Stimulated activated CD4-positive, alpha-beta T cell treated with anti-CD3 and anti-CD28 coated beads, Interleukin-4, amount 100 ng/mL, for 1 hour (primary cell): ENCODE data around the gene ENPP1.

Experiments used
- DNase-seq: peaks from one replicate; pipeline ENCODE4 v3.0.0-alpha.2; 2020

ENPP1 gene

DNA sequence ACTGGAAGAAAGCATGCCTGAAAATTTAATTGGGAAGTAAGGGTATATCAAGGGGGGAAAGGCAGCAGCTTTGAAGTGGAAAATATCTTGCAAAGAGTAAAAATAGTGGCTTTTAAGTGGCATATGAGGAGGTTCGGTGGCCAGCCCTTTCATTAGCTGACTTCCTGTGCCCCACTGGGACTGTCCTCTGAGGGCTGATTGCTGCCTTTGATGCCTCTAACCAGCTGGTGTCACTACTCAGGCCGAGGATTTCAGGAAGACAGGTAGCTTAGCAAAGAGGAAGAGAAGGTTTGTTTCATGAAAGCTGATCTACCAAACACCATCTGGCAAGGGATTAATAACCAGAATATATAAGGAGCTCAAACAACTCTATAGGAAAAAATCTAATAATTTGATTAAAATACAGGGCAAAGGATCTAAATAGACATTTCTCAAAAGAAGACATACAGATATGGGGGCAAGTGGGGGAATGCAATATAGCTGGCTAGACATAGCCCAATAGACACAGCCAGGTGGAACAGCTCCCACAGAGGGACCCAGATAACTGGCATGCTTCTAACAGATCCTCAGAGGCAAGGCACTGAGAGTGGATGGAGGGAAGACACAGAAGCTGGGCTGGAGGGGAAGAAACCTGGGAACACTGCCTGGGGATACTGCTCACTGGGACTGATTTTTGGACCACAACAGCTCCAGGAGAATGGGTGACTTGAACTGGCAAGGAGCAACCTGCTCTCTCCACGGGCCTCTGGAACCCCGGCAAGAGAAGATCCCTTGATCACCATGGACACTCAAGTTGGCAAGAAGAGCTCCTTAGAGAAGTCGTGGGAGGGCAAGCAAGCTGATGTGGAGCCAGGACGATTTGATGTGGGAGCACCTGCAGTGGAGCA lies 110.2 kb downstream of the ENPP1 start:
- DNase-seq = no peak

DNA sequence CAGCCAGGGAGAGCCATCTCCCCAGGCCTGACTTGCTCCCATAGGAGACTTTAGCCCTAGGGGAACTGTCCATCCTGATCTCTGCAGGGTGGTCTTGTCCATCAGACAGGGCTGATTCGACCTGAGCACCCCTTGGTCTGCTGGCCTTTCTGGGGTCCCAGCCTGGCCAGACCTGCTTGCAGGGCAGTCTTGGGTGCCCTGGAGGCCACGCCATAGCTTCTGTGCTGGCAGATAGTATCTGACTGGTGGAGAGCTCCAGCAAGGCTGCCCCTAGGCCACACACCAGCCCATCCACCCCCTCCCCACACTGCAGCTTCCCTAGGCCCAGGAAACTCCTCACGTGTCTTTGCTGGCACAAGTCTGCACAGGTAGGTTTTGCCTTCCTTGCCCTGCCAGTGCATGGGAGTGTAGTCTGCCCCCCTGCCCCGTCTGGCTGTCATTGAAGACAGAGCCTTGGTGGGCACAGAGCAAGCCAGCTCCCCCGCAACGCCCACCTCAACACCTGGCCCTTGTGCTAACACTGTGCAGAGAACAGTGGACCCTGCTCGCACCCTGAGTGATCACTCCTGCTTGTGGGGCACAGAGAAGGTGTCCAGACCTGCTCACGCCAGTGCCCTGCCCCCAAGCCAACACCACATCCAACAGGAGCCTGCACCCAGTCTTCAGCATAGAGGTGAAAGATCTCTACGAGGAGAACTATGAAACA lies 111.0 kb downstream of the ENPP1 start:
- no peak for DNase-seq

- no peak for DNase-seq
Observed at GRCh38 chr6:131920656-131921055, 112.8 kb downstream of the ENPP1 start.

GRCh38 chr6:131923356-131923755 lies 115.5 kb downstream of the ENPP1 start:
- DNase-seq = no peak

- no peak for DNase-seq
Observed at GRCh38 chr6:131924881-131925474, 117.2 kb downstream of the ENPP1 start.

DNA sequence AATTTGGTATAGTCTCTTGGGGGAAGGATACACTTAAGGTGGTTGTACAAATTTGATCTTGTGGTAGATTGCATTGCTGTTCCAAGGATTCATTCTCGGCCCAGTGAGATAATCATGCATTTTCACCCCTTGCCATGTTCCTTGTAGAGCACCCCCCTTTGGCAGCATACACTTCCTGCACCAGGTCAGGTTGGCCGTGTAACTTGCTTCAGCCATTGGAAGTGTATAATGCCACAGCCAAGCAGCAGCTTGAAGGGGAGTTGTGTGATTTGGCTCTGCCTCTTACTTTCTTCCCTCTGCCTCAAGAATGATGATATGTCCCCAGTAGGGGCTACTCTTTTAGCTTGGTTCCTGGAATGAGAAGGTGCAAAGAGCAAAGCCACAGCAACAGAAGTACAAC lies 121.4 kb downstream of the ENPP1 start:
- DNase-seq = no peak

- no peak for DNase-seq
Observed at GRCh38 chr6:131929976-131930375, 122.2 kb downstream of the ENPP1 start.

DNA sequence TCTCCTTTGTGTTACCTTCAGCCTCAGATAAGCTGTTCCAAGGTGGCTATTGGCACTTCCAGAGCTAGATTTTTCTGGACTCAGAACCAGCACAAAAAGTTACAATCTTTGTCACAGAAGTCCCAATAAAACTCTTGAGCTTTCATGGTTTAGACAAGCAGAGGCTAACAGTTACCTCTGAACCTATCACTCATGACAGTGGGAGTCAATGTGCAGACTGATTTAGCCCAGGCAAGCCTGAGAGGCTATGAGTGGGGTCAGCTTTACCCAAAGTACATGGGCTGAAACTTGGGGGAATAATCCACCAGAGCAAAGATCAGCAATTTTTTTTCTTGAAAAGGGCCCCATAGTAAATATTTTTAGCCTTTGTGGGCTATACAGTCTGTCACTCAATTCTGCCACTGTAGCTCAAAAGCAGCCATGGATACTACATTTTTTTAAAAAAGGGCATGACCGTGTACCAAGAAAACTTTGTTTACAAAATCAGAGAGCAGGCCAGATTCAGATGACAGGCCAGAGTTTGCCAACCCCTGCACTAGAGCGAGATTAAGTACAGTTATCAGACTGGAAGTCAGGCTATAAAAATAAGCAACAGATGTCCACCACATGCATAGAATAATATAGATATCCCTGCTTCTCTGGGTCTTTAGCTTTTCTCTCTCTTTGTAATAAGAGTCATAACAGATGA lies 123.4 kb downstream of the ENPP1 start:
- DNase-seq = no peak

- DNase-seq = no peak
Observed at GRCh38 chr6:131936156-131936555, 128.3 kb downstream of the ENPP1 start.

DNA sequence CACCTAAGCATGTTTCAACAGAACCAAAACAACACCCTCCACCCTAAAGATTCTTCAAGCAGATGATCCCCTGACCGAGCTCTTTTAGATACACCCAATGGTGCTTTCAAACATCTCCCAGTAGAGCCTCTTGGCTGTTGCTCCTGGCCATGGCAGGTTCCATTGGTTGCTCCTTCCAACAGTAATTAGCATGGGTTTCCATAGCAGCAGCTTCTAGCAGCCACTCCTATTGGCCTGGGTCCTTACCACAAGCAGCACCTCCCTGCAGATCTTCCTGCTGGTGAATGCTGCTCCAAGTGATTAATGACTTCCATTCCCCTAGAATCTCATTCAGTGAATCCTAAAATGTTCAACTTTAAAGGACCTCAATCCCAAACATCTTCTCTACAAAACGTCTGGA lies 129.4 kb downstream of the ENPP1 start:
- no peak for DNase-seq

- DNase-seq = no peak
Observed at GRCh38 chr6:131937703-131938631, 130.1 kb downstream of the ENPP1 start.
